Vagina (tissue), 2 donors: ENCODE measurements around the gene TMEM196. TPM values are rescaled to one million over a fixed set of nuclear protein-coding genes. Genes with fewer than 3 reads are reported as not detected.

Experiments
- DNase-seq, 2 donors: peaks; one replicate each; pipeline ENCODE4 v3.0.0-alpha.2; 2017; ENCODE audit errors: extremely low spot score in 2 of 2
- H3K27ac ChIP-seq: fragments of 200-600 bp; sonication (generic); one replicate; pipeline ENCODE4 v1.5.1; 2019
- H3K27me3 ChIP-seq: fragments of 200-600 bp; sonication (generic); one replicate; pipeline ENCODE4 v1.5.1; 2019
- H3K36me3 ChIP-seq, 2 donors: fragments of 200-600 bp; sonication (generic); one replicate each; pipeline ENCODE4 v1.5.1; 2017 to 2019
- H3K4me1 ChIP-seq: fragments of 200-600 bp; sonication (generic); one replicate; pipeline ENCODE4 v1.5.1; 2019
- H3K4me3 ChIP-seq, 2 donors: fragments of 200-600 bp; sonication (generic); 1 replicate in 1 of 2; 2 replicates in 1 of 2; pipeline ENCODE4 v1.5.1; 2016 to 2019
- H3K9me3 ChIP-seq: fragments of 200-600 bp; sonication (generic); one replicate; pipeline ENCODE4 v1.5.1; 2019
- CTCF ChIP-seq, 3 experiments: fragments of 450-650 bp in 2 of 3; fragments of 200-600 bp in 1 of 3; sonication (generic) in 1 of 3; IDR thresholded peaks; one replicate each; pipeline ENCODE4 v1.5.1; 2017 to 2019; ENCODE audit warnings: antibody characterized with exemption in 3 of 3, mild to moderate bottlenecking in 2 of 3, moderate library complexity in 2 of 3
- POLR2A ChIP-seq, 2 donors: fragments of 450-650 bp; IDR thresholded peaks; one replicate each; pipeline ENCODE4 v1.6.1; 2017; ENCODE audit warnings: antibody characterized with exemption in 2 of 2, mild to moderate bottlenecking in 2 of 2, moderate library complexity in 2 of 2
- POLR2AphosphoS5 ChIP-seq, 2 donors: sonication (generic); formaldehyde crosslinking; IDR thresholded peaks; one replicate each; pipeline ENCODE4 v1.9.0; 2017; ENCODE audit warnings: antibody characterized with exemption in 2 of 2, mild to moderate bottlenecking in 2 of 2, low read depth in 1 of 2; ENCODE audit not compliant: insufficient read depth in 1 of 2
- intact Hi-C: fragments of 100-400 bp; cut with DNase I; formaldehyde crosslinking; loops from one replicate; pipeline ENCODE4 v1.15.1; 2023
- total RNA-seq: library from RNA; depleted of rRNA; stranded (reverse); fragments of >200 nt; gene quantifications from one replicate; pipeline ENCODE4 v1.2.3, GENCODE V29; 2016

The TMEM196 gene
- total RNA-seq, 1 donor from 2014 or later = not detected

GRCh38 chr7:19744075-19744474, 29.3 kb downstream of the TMEM196 start:
- H3K27ac ChIP-seq = no peak overlapping the region
- no peak for TF ChIP-seq CTCF (IDR thresholded peaks at IDR 0.05)
- no peak for TF ChIP-seq POLR2A (IDR thresholded peaks at IDR 0.05)
- no peak for TF ChIP-seq POLR2AphosphoS5 (IDR thresholded peaks at IDR 0.05; ENCODE audit: insufficient read depth in 1 of 2, low read depth in 1 of 2)
- DNase-seq = no peak
- H3K4me1 ChIP-seq = no peaks in the 10 kb centered on the region
- intact Hi-C loops = no loop called here
- H3K9me3 ChIP-seq = no peaks in the 10 kb centered on the region
- no peaks in the 10 kb centered on the region for H3K36me3 ChIP-seq
- H3K4me3 ChIP-seq = no peak overlapping the region
- no peaks in the 10 kb centered on the region for H3K27me3 ChIP-seq

GRCh38 chr7:19728716-19729115, 44.7 kb downstream of the TMEM196 start:
- H3K27me3 ChIP-seq = no peaks in the 10 kb centered on the region
- intact Hi-C loops = no loop called here
- TF ChIP-seq CTCF (IDR thresholded peaks at IDR 0.05) (no peak), POLR2A (IDR thresholded peaks at IDR 0.05) (no peak), POLR2AphosphoS5 (IDR thresholded peaks at IDR 0.05; ENCODE audit: insufficient read depth in 1 of 2, low read depth in 1 of 2) (no peak)
- H3K36me3 ChIP-seq = no peaks in the 10 kb centered on the region
- no peak for DNase-seq
- H3K9me3 ChIP-seq = no peaks in the 10 kb centered on the region
- H3K4me3 ChIP-seq = no peak overlapping the region
- no peak overlapping the region for H3K27ac ChIP-seq
- no peaks in the 10 kb centered on the region for H3K4me1 ChIP-seq

DNA sequence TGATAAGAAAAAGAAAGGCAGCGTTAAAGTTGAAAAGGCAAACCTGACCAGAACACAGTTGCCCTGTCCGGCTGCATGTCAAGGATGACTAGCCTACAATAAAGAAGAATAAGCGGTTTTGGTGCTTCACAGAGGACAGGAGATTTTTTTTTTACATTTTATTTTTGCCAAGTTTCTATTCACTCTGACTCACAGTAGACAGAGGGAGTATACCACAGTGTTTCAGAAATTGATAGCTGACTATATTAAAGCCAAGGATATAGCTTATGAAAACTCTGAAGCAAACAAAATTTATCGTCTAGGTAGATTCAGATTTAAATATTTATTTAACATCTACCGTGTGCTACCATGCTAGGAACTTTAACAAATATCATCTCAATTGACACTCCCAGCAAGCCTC, 47.6 kb downstream of the TMEM196 start:
- no peak for TF ChIP-seq POLR2A (IDR thresholded peaks at IDR 0.05)
- no peak for TF ChIP-seq POLR2AphosphoS5 (IDR thresholded peaks at IDR 0.05; ENCODE audit: insufficient read depth in 1 of 2, low read depth in 1 of 2)
- TF ChIP-seq CTCF (IDR thresholded peaks at IDR 0.05) = no peak
- no peak overlapping the region for H3K4me3 ChIP-seq
- H3K9me3 ChIP-seq = no peaks in the 10 kb centered on the region
- H3K27ac ChIP-seq = no peak overlapping the region
- DNase-seq = no peak
- no peaks in the 10 kb centered on the region for H3K4me1 ChIP-seq
- no peaks in the 10 kb centered on the region for H3K36me3 ChIP-seq
- intact Hi-C loops = no loop called here
- H3K27me3 ChIP-seq = no peaks in the 10 kb centered on the region

DNA sequence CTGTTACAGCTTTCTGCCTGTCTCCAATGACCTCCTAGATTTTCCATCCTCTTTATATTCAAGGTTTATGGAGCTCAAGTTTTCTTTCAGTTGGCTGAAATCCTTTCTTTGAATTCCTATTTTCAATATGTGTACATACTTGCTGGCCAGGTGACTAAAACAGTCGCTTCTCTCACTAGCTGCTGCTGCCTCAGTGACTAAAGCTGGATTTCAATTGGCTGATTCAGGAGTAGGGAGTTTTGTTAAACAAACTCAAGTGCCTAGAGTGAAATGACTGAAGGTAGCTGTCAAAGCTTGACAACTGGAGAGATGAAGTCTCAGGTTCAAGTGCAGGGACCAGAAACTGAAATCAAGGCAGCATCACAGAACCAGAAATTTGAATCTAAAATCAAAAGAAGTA, 57.9 kb downstream of the TMEM196 start:
- DNase-seq = no peak
- no peaks in the 10 kb centered on the region for H3K36me3 ChIP-seq
- H3K4me3 ChIP-seq = no peak overlapping the region
- intact Hi-C loops = loop anchor here (10.0 kb wide), 1 partner anchor 879 kb away; no protein-coding TSS in a partner anchor
- no peaks in the 10 kb centered on the region for H3K27me3 ChIP-seq
- H3K4me1 ChIP-seq = no peaks in the 10 kb centered on the region
- no peak overlapping the region for H3K27ac ChIP-seq
- H3K9me3 ChIP-seq = no peaks in the 10 kb centered on the region
- TF ChIP-seq POLR2A (IDR thresholded peaks at IDR 0.05) (no peak), POLR2AphosphoS5 (IDR thresholded peaks at IDR 0.05; ENCODE audit: insufficient read depth in 1 of 2, low read depth in 1 of 2) (no peak), CTCF (IDR thresholded peaks at IDR 0.05) (no peak)

DNA sequence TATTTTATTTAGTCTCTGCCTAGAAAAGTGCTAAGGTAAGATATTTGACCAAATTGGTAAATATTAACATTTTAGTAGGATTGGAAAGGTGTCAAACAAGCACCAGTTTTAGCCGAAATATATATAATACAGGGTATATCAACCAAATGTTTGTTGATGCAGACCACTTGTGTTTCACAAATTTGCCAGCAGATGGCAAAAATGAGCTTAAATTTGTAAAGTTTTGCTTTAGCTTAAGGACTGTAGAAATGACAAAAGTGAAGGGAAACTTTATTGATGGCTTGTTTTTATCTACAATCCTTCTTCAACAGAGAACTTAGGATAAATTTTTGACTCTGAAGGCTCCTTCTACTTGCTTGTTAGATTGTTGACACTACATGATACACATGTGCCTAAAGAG, 59.7 kb downstream of the TMEM196 start:
- TF ChIP-seq CTCF (IDR thresholded peaks at IDR 0.05) (peak in 1 of 3 experiments; percentile 64), POLR2AphosphoS5 (IDR thresholded peaks at IDR 0.05; ENCODE audit: insufficient read depth in 1 of 2, low read depth in 1 of 2) (no peak), POLR2A (IDR thresholded peaks at IDR 0.05) (no peak)
- DNase-seq = no peak
- intact Hi-C loops = loop anchor here (10.0 kb wide), 1 partner anchor 881 kb away; no protein-coding TSS in a partner anchor
- H3K9me3 ChIP-seq = no peaks in the 10 kb centered on the region
- H3K4me1 ChIP-seq = peaks cover 7% of the 10 kb centered on the region
- H3K27me3 ChIP-seq = no peaks in the 10 kb centered on the region
- H3K36me3 ChIP-seq = no peaks in the 10 kb centered on the region
- H3K27ac ChIP-seq = no peak overlapping the region
- no peak overlapping the region for H3K4me3 ChIP-seq
